ENCODE results near the gene SLCO4A1.

DNA sequence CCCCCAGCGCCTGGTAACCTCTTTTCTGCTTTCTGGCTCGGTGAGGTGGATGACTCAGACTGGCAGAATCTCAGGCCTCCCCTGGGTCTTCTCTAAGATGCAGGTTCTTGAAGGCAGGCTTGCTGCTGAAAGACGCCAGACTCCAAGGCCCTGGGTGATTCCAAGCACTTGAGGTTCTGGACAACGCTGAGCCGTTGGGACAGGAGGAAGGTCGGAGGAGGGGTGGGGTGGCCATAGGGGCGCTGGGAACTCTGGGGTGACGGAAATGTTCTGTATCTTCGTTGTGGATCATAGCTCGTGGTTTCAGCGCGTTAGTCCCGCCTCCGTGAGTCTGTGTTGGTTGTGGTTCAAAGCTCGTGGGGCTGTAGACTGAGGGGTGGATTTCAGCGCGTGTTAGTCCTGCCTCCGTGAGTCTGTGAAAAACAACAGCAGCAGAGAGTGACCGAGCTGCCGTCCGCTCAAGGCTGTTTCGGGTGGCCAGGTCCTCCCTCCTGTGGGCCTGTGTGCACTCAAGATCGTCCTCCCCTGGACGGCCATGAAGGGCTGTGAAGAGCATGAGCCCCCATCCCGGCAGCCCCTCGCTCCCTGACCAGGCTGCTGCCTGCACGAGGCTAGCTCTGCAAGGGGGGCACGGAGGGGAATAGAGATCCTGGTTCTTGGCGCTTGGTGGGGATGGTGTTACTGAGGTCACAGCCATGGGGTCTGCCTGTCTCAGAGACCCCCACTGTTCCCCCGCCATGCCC, 74.1 kb downstream of the SLCO4A1 start:
- TF ChIP-seq, protein P1, sequence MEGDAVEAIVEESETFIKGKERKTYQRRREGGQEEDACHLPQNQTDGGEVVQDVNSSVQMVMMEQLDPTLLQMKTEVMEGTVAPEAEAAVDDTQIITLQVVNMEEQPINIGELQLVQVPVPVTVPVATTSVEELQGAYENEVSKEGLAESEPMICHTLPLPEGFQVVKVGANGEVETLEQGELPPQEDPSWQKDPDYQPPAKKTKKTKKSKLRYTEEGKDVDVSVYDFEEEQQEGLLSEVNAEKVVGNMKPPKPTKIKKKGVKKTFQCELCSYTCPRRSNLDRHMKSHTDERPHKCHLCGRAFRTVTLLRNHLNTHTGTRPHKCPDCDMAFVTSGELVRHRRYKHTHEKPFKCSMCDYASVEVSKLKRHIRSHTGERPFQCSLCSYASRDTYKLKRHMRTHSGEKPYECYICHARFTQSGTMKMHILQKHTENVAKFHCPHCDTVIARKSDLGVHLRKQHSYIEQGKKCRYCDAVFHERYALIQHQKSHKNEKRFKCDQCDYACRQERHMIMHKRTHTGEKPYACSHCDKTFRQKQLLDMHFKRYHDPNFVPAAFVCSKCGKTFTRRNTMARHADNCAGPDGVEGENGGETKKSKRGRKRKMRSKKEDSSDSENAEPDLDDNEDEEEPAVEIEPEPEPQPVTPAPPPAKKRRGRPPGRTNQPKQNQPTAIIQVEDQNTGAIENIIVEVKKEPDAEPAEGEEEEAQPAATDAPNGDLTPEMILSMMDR (IDR thresholded peaks at IDR 0.05; ENCODE audit: extremely low read depth in 1 of 2, insufficient read depth in 1 of 2, low read depth in 1 of 2, low read length in 2 of 2): no peak
- TF ChIP-seq MYC (IDR thresholded peaks at IDR 0.05; ENCODE audit: low read depth, low read length): no peak
- no peak for TF ChIP-seq POLR2A (IDR thresholded peaks at IDR 0.05; ENCODE audit: low read depth, low read length)
- no peak for TF ChIP-seq POLR2AphosphoS5 (IDR thresholded peaks at IDR 0.05; ENCODE audit: insufficient read depth, low read depth, low read length)
- TF ChIP-seq EZH2 (IDR thresholded peaks at IDR 0.05; ENCODE audit: borderline replicate concordance, low read depth, low read length, severe bottlenecking): no peak
- TF ChIP-seq, protein P2, sequence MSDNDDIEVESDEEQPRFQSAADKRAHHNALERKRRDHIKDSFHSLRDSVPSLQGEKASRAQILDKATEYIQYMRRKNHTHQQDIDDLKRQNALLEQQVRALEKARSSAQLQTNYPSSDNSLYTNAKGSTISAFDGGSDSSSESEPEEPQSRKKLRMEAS (IDR thresholded peaks at IDR 0.05; ENCODE audit: insufficient read depth, insufficient read length): no peak
